ENCODE data around the gene TTC27. TPM values are rescaled to one million over a fixed set of nuclear protein-coding genes. Genes with fewer than 3 reads are reported as not detected.
A peak's percentile ranks its signal among the peaks of the same experiment; 100 is the strongest.

Gene TTC27
- total RNA-seq, 1 donor from 2014 or later = 7.5 TPM

DNA sequence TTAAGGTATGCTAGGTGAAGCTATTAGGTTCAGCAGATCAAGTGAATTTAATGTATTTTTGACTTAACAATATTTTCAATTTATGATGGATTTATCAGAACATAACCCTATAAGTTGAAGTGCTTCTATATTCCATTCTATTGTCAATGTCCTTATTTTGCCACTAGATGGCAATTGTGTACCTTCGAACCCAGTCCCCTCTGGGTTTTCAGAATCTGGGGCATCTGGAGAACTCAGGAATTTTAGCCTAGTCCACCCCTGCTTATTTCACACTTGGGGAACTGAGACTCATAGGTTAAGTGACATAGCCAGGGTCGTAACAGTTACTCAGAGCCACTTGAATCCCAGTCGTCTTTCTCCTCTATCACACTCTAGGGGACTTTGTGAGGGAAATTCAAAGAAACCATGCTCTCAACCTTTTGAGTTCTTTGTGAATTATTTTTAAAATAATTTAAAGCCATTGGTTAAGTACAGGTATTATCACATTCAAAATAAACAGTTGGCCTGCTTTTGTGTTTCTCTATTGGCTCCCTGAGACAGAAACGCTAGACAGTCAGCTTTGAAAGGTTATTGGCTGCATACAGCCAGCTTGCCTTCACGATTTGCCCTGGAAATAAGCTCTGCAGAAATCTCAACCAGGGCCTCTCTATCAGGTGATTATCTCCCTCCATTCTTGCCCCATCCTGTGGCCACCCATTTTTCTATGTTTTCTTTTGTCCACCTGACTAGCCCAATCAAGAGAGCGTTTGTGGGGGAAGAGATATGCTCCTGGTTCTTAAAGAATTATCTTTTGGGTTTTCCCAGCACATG, 145.0 kb downstream of the TTC27 start:
- no peaks in the 10 kb centered on the region for H3K36me3 ChIP-seq
- peak overlapping the region; percentile 33 for H3K27ac ChIP-seq (replicated peaks)
- H3K4me3 ChIP-seq = no peak overlapping the region
- H3K9me3 ChIP-seq (replicated peaks) = no peaks in the 10 kb centered on the region
- TF ChIP-seq CTCF (IDR thresholded peaks at IDR 0.05; ENCODE audit: borderline replicate concordance) = peak; percentile 81
- H3K27me3 ChIP-seq (ENCODE audit: low read depth) = no peaks in the 10 kb centered on the region
- peaks cover 56% of the 10 kb centered on the region for H3K4me1 ChIP-seq
- no peak for DNase-seq
- intact Hi-C loops (cut with micrococcal nuclease) = loop anchor here (10.0 kb wide), 2 partner anchors 172 to 262 kb away; partner anchors contain the start of gene LTBP1

GRCh38 chr2:32773448-32773808, 145.6 kb downstream of the TTC27 start:
- intact Hi-C loops (cut with micrococcal nuclease) = loop anchor here (10.0 kb wide), 2 partner anchors 171 to 261 kb away; partner anchors contain the start of gene LTBP1

GRCh38 chr2:32775954-32776353, 148.1 kb downstream of the TTC27 start:
- peaks cover 22% of the 10 kb centered on the region for H3K36me3 ChIP-seq
- DNase-seq = no peak
- no peak for TF ChIP-seq CTCF (IDR thresholded peaks at IDR 0.05; ENCODE audit: borderline replicate concordance)
- no peaks in the 10 kb centered on the region for H3K27me3 ChIP-seq (ENCODE audit: low read depth)
- peaks cover 12% of the 10 kb centered on the region for H3K9me3 ChIP-seq (replicated peaks)
- no peak overlapping the region for H3K4me3 ChIP-seq
- intact Hi-C loops (cut with micrococcal nuclease) = loop anchor here (10.0 kb wide), 2 partner anchors 169 to 259 kb away; partner anchors contain the start of gene LTBP1
- H3K27ac ChIP-seq (replicated peaks) = no peak overlapping the region
- peaks cover 30% of the 10 kb centered on the region for H3K4me1 ChIP-seq

More at GRCh38 chr2:32773448-32773808, 145.6 kb downstream of the TTC27 start:
- peak overlapping the region; percentile 33 for H3K27ac ChIP-seq (replicated peaks)
- H3K27me3 ChIP-seq (ENCODE audit: low read depth) = no peaks in the 10 kb centered on the region
- peaks cover 50% of the 10 kb centered on the region for H3K4me1 ChIP-seq
- TF ChIP-seq CTCF (IDR thresholded peaks at IDR 0.05; ENCODE audit: borderline replicate concordance) = no peak
- H3K36me3 ChIP-seq = peaks cover 3% of the 10 kb centered on the region
- DNase-seq = no peak
- no peaks in the 10 kb centered on the region for H3K9me3 ChIP-seq (replicated peaks)
- no peak overlapping the region for H3K4me3 ChIP-seq

DNA sequence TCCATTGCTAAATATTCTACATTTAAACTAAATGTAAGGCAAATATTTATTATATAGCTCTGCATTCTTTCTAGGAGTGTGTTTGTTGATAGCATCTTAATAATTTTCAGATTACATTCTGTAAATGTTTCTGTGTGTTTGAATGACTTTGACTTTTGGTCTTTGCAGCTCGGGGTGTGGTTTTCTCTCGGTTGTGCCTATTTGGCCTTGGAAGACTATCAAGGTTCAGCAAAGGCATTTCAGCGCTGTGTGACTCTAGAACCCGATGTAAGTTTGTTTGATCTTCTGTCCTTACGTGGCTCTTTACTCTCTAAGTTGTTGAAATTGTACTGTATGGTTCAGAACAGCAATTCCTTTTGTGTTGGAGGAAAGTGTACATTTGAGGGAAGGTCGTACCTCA, 149.9 kb downstream of the TTC27 start:
- no peak overlapping the region for H3K4me3 ChIP-seq
- H3K4me1 ChIP-seq = peaks cover 17% of the 10 kb centered on the region
- DNase-seq = no peak
- peaks cover 20% of the 10 kb centered on the region for H3K9me3 ChIP-seq (replicated peaks)
- no peak for TF ChIP-seq CTCF (IDR thresholded peaks at IDR 0.05; ENCODE audit: borderline replicate concordance)
- H3K27ac ChIP-seq (replicated peaks) = no peak overlapping the region
- no peaks in the 10 kb centered on the region for H3K27me3 ChIP-seq (ENCODE audit: low read depth)
- H3K36me3 ChIP-seq = peaks cover 31% of the 10 kb centered on the region
- intact Hi-C loops (cut with micrococcal nuclease) = loop anchor here (10.0 kb wide), 2 partner anchors 167 to 257 kb away; partner anchors contain the start of gene LTBP1

GRCh38 chr2:32780961-32781360, 153.1 kb downstream of the TTC27 start:
- intact Hi-C loops (cut with micrococcal nuclease) = no loop called here
- H3K4me3 ChIP-seq = no peak overlapping the region
- DNase-seq = no peak
- H3K27me3 ChIP-seq (ENCODE audit: low read depth) = no peaks in the 10 kb centered on the region
- H3K27ac ChIP-seq (replicated peaks) = no peak overlapping the region
- no peak for TF ChIP-seq CTCF (IDR thresholded peaks at IDR 0.05; ENCODE audit: borderline replicate concordance)
- H3K36me3 ChIP-seq = peaks cover 31% of the 10 kb centered on the region
- H3K4me1 ChIP-seq = peaks cover 27% of the 10 kb centered on the region
- peaks cover 20% of the 10 kb centered on the region for H3K9me3 ChIP-seq (replicated peaks)
